ENCODE data around the gene SMYD3.

SMYD3 gene

DNA sequence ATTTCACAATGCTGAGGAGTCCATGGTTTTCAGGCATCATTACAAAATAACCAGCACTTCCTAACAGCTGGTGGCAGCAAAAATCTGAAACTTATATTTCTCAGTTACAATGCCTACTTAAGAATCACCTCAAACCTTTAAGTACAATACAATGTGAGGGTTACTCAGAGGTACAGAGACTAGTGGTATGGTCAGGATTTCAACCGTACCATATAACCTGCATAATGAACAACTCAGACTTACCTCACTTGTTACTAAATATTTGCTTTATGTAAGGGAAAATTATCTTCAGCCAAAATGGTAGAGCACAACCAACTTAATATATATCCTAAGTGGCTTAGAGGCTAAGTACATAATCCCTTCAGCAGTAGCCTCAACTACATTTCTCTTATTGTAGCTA is 344.5 kb downstream of the SMYD3 start:
- DNase-seq = no peak

DNA sequence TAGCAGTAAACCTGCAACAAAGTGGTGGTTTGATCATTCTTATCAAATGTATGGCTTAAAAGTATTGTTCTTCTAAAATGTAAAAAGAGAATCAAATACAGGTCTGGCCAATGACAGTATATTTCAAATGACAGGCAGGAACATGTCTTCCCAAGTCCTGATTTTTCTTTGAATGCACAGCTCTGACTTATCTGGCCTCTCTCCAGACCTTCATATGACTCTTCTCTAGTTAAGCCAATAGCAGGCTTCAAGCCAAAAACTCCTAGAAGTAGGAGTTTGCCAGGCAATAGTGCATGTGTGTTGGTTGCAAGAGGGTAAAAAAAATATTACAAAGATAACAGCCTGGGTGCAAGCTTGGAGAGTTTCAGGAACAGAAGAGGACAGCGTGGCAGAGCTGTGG is 345.5 kb downstream of the SMYD3 start:
- DNase-seq = no peak

DNA sequence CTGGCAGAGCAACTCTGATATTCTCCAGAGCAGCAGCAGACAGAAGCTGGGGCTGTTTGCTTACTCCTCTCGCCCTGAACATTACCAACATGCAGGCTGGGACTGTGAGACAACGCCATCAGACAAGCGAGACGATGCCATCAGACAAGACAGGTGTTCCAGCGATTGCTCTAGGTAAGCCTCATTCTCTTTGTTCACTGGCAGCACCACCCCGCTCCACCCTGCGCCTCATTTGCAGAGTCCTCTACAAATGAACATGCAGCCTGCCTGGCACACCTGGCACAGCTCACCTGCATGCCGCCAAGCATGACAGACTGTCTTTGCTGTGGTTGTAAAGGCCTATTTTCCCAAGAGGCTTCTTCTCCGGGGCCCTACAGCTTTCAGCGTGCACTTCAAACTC is 346.2 kb downstream of the SMYD3 start:
- DNase-seq = no peak

DNA sequence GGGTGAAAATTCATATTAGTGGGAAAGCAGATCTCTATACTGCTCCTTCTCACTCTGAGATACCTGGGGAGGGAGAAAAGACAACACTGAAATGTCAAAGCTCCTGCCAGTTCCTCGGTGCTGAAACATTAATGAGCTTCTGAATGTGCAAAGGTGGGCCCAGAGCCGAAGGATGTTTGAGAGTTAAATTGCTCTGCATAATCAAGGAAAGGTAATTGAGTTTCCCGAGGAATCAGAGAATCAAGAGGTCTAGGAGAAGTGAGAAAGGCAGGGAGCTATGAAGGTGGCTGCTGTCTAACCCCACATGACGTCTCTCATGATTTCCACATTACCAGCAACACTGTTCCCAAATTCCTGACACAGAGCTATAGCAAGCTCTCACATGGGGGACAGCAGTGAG is 346.7 kb downstream of the SMYD3 start:
- DNase-seq = no peak

DNA sequence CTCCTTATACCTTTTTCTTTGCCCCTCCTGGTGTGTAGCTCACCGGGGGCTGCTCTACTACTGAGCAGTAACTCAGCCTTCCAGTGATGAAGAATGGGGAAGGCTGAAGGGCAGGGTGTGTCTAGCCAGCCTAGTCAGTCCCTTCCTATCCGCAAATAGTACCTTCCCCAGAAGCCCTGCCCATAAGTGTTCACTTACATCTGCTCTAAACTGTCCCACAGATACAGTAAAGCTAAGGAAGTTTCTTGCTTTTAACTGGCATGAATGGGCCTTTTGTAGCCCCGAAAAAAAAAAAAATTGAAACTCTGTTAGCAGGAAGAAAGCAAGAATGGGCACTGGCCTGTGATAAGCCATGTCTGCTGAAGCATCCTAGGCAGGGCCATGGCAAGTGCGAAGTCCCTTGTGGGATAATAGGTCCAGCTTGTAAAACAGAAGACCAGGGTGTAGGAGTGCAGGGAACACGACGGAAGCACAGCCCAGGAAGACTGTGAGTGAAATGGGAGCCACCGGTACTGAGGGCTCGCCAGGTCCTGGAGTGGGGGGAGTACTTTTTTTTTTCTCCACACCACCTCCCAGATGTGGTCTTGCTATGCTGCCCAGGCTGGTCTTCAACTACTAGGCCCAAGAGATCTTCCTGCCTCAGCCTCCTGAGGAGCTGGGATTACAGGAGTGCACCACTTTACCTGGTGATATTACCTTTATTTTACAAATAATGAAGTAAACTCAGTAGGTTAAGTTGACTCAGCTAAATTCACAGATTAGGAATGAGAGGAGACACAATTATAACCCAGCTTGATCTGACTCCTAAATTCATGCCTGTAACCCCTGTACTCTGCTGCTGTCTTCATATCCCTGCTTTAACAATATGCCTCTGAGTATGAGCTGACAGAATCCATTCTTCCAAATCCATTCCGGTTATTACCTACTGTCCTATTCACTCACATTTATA is 347.5 kb downstream of the SMYD3 start:
- DNase-seq = no peak

DNA sequence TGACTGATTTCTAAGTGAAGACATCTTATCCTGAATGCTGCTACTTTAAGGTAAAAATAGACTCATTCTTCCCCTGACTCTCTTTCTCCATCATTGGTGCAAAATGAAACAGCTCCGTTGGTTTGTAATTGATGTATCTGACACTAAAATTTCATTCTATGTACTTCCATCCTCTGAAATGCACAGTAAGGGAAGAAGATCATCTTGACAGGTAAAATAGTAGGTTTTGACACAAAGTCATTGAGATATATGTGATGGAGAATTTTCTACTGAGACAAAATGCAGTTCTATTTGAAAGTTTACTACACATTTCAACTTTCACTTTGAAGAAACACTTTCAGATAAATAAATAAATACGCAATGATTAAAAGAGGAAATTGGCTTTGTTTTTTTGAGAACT is 348.9 kb downstream of the SMYD3 start:
- no peak for DNase-seq

DNA sequence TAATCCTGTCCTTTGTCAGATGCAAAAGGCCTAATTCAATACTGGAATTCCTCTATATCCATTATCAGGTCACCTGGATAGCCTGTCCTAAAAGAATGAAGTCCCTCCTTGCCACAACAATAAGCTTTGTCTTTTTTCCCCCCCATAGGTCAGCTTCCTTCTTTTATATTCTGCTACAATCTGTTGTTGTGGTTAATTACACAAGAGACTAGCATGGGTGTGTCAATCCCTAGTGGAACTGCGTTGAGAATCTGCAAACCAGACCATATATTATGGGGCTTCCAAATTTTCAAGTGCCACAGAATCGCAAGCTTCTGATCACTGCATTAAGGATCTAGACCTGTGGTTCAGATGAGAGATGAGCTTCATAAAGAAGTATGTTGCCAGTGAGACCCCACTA is 349.6 kb downstream of the SMYD3 start:
- no peak for DNase-seq

DNA sequence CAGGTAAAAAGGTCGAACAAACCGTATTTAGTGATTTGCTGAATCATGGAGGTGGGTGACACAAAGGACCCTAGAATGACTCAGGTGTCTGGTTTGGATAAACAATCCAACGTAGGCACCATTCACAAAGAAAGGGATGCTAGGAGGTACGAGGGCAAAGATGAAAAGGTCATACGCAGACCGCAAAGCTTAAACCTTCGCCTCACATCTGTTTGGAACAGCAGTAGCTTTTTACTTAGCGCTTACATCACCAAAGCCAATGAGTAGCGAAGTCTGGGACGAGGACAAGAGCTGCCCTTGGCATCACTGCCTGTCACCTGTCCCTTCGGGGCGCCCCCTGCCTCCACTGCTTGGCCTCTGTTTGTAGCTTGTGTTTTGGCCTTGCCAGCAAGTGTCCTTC is 350.2 kb downstream of the SMYD3 start:
- DNase-seq = no peak

DNA sequence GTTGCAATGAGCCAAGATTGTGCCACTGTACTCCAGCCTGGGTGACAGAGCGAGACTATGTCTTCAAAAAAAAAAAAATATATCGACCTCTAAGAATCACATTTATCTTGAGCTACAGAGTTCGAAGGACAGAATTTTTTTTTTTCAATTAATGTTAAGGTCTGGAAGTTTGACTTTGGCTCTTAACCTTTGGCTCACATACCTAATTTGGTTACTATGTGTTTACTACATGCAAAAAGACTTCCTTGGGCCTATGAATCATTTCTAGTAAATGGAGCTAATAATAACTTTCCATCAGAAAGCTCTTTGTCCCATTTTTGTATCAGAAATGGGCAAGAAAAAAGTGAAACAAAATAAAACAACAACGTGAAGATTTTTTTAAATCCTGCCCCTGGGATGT is 351.2 kb downstream of the SMYD3 start:
- DNase-seq = no peak

DNA sequence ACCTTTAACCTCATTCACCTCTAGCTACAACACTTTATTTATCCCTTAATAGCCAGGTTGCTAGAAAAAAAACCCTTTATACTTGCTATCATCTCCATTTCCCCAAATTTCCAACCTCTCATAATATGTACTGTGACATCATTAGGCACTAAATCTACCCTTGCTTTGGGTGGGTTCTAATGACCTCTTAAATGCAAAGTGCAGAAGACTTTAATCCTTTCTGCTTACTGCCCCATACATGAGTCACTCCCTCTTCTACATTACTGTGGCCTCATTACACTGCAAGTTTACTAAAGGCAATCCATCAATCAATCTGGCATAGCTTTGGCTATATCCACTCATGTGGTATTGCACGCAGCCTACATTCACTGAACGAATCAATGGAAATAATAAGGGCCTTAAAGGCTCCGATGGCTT is 353.3 kb downstream of the SMYD3 start:
- no peak for DNase-seq

DNA sequence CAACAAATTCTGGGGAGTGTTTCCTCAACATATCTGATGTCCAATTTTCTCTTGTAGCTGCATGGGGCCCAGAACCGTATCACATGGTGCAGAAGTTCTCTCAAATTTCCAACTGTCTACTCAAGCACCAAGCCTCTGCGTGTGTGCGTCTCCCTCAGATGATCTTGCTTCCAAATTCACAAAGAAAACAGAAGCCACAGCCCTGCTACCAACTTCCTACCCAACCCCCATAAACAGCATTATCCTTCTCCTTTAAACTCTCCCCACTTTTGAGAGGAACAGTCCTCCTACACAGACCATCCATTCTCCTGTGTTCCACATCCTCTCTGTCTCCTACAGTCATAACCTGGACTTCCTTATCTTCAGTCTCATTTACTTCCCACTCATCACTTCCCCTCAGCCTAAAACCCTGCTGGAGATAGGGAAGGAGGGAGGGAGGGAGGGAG is 354.1 kb downstream of the SMYD3 start:
- DNase-seq = no peak

DNA sequence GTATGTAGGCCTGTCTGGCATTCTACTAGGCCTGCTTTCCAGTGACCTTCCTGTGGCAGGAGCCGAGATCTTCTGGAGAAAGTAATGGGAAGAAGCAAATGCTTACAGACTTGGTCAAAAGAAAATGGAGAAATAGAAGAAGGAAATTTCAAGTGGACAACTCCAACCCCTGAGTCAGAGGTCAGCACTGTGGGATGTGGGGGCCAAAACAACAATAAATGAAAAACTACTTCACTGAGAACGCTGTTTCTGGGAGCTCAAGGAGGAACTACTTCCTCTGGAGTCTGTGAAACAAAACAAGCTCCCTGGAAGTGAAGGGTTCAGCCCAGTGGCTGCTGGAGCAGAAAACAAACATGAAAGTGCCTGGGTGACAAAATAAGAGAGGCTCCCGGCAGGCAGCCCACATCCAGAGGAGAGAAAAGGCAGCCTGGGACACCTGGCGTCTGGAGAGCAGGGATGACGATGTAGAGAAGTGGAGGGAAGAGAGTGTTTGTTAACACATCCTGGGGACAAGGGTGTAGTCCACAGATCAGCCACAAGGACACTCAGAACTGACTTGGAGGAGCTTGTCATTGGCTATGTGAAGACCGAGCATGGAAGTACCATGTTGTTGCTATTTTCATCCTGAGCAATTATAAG is 355.2 kb downstream of the SMYD3 start:
- DNase-seq = no peak

DNA sequence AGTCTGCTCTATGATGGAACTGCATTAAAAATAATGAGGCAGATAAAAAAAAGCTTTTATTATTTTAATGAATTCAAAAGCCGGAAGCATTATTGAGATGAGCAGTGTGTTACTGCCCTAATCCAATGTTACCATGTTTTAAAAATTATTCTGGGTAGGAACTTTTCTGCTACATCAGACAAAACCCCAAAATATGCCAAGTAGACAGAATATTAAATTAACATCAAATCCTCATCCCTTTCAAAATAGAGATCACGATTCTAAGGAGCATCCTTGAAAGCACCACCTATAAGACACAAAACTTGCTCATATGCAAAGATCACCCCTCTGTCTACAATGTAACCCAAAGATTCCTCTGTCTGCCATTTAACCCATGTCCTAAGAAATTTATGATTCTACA is 357.5 kb downstream of the SMYD3 start:
- no peak for DNase-seq

DNA sequence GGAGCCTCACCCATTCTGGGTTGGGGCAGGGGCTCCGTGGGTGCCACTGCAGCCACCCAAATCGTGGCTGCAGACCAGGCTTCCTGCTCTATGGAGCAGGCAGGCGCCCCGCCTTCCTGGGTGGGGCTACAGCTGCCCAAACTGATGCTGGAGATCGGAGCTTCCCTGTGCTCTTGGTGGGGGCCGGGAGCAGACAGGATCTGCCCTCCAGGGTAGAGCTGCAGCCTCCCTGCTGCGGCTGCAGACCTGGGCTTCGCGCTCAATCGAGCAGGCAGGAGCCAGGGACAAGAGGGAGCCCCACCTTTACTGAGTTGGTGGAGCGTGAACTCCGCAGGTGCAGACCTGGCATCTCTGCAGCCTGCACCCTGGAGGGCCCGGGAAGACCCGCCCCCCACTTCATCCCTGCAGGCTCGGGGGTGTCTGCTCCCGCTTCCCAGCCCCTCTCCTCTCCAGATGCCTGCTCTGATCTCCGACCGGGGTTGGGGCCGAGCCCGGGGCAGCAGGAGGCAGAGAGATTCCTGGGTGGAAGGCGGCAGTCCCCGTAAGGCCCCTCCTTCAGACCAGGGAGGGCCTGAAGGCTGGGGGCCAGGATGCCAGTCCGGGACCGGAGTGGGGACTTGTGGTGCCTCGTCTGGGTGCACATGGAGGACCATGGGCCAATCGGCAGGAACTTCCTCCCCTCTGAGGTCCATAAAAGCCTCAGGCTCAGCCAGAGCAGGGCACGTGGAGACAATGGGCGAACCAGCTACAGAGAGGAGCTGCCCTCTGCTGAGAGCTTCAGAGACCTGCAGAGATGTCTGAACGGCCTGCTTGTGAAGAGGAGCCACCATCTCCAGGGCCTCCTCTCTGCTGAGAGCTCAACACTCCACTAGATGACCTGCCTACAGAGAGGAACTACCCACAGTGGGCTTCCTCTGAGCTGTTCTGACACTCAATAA is 359.3 kb downstream of the SMYD3 start:
- DNase-seq = no peak

DNA sequence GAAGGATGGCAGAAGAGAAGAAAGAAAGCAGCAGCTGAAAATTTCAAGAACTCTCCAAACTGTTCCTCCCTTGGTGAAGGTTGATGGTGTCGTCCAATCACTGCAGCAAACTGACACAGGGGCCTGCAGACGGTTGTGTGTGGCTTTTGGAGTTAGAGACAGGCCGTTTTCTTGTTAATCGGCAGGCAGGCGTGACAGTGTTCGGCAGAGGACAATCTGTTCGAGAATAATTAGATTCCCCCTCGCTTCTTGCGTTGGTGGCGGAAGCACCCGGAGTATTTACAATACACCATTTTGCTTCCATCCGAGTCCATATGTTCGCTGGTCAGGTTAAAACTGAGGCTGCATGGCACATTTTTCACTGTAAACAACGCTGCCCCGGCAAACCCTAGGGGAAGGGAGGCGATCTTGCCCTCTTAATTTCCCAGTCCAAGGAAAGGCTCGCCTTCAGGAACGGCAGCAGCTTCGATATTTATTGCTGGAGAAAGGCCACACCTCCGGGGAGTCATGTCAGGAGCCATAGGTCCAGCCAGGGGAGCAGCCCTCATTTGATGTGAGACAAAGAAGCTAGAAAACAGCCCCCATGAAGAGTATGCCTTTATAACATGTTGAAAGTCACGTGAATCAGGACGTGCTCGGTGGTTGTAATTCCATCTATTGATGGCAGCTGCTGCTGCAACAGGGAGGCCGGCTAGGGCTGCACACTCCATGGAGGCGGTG is 360.1 kb downstream of the SMYD3 start:
- no peak for DNase-seq

DNA sequence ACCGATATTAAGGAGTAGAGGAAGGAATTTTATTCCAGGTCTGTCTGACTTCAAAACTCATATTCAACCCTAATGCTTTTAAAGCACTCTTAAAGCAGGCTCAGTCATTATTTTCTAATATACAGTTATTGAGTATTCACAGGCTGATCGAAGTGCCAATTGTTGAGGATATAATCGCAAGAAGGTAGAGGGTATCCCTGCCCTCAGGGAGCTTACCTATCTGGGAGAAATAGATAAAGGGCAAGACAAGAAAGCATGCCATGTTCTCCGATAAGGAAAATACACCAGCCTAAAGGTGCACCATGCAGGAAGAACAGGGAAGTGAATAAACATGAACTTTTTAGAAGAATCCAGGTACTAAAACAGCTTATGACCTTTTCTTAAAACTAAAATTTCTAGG is 361.2 kb downstream of the SMYD3 start:
- DNase-seq = no peak

DNA sequence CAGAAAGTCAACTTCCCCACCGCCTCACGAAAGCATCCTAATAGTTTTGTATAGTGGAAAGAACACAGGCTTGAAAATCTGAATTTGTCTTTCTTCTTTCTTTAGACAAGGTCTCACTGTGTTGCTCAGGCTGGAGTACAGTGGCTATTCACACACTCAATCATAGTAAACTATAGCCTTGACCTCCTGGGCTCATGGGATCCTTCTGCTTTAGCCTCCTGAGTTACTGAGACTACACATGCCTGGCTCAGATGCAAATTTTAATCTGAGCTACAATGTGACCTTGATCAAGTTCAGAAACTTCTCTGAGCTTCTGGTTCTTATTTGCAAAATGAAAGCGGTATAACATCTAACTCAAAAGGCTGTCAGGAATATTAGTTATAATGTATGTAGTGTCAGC is 362.1 kb downstream of the SMYD3 start:
- DNase-seq = no peak

DNA sequence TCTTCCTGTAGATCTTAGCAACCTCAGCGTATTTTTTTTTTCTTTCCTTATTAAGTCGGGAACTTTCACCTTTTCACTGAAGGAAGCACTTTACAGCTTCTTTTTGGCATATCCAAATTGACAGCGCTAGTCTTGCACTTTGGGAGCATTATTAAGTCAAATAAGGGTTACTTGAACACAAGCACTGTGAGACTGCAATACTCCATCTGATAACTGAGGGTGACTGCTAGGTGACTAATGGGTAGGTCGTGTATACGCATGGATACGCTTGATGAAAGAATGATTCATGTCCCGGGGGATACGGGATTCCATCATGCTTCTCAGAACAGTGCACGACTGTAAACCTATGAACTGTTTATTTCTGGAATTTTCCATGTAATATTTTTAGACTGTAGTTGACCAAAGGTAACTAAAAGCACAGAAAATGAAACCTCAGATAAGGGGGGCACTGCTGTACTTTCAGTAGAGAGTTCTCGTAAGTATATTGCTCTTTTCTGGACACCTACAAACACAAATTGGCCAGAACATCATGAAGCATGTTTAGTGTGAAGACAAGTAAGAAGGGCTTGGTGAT is 364.7 kb downstream of the SMYD3 start:
- DNase-seq = no peak

DNA sequence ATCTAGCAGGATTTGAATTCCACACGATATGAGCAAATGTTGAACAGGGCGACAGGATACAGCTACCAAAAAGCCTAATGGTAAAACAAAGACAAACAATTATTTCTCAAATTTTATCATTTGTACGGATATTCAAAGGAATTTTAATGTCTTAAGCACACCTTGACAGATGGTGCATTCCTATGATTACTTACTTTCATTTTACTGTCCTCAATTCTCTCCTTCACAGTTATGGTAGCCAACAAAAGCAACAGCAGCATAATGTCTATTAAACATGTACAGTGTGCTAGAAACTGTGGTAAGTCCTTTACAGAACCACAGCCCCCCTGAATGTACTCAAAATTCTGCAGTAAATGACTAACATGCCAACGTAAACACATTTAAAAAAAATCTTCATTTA is 365.8 kb downstream of the SMYD3 start:
- DNase-seq = no peak

DNA sequence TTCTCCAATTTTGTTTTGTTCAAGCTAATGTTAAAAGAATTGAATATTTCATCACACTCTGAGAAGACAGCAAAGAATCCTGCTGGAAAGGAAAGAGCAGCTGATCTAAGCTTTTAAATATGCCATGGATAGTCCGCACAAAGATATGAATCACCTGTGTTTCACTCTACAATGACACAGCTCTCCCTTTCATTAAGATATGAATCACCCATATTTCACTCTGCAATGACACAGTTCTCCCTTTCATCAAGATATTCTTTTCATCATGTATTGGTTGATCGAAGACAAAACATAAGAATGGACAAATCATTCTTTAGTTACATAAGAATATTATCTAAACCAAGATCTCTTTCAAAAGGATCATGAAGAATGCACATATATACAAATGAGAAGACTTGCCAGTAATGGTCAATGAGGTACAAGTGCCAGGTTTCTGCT is 367.3 kb downstream of the SMYD3 start:
- DNase-seq = no peak

DNA sequence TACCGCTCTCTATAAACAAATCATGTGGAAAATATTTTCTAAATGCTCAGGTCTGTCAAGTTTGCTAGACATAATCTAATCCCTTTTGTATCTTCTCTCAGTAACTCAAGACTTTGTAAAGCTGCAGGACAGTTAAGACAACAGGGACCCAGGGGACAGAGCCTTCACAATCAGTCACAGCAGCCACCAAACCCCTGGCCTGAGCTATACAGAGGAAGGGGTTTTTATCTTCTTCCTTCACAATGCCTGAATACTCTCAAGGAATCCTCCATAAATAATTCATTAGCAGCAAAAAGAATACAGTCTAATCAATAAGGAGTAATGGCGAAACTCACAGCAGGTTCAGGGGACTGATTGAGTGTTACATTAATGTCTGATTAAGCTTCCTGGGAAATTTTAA is 368.3 kb downstream of the SMYD3 start:
- DNase-seq = no peak

DNA sequence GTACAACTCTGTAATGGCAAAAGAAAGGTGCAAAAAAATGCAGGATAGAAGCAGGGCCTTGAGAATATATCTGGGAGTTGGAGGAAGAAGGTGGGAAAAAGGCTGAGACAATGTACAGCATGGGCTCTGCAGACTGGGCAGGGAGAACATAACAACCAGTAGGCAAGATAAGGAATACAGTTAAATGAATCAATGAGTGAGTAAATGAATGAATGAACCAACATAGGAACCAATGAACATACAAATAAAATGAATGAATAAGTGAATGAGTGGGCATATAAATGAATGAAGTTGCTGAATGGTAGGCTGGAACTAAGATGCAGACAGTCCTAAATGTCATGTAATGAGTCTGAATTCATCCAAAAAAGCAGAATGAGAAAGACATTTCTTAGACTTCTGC is 370.6 kb downstream of the SMYD3 start:
- DNase-seq = no peak
